Frontal cortex (tissue), 4 donors: Measurements from ENCODE around the gene C14orf93. TPM values are rescaled to one million over a fixed set of nuclear protein-coding genes. Genes with fewer than 3 reads are reported as not detected.
A peak's percentile ranks its signal among the peaks of the same experiment; 100 is the strongest.
"Not testable (repeated sequence)": the region's sequence is repeated elsewhere in the genome, so short reads cannot be mapped to it uniquely, and the experiment has no call there.

ENCODE experiments used
- DNase-seq, 2 donors: peaks; one replicate each; pipeline ENCODE4 v3.0.0; 2012; ENCODE audit warnings: low spot score in 2 of 2
- FAIRE-seq: peaks from 2 replicates; lab custom pipeline; 2012; peaks lifted over from hg19 to GRCh38; lab: Jason Lieb, UNC
- total RNA-seq: library from RNA; depleted of rRNA; stranded (reverse); fragments of >200 nt; gene quantifications from one replicate; pipeline ENCODE4 v1.2.3, GENCODE V29; 2014
- donor health status: control.
- donor health status: control.
- donor health status: control.

The C14orf93 gene
- total RNA-seq, 1 donor from 2014 or later: 4.5 TPM

DNA sequence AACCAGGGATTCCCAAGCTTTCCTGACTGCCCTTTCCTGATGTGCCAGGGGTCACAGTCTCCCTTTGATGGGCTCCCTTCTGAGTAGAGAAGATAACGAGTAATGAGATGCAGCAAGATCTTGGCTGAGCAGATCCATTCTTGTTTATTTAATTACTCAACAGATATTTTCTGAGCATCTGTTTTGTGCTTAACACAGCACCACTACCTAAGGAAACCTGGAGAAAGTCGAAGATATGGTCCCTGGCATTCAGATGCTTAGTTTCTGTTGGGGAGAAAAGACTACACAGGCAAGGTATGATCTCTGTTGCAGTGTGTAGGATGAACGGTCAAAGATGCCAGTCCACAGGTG is 31.5 kb downstream of the C14orf93 start:
- no peak for DNase-seq

DNA sequence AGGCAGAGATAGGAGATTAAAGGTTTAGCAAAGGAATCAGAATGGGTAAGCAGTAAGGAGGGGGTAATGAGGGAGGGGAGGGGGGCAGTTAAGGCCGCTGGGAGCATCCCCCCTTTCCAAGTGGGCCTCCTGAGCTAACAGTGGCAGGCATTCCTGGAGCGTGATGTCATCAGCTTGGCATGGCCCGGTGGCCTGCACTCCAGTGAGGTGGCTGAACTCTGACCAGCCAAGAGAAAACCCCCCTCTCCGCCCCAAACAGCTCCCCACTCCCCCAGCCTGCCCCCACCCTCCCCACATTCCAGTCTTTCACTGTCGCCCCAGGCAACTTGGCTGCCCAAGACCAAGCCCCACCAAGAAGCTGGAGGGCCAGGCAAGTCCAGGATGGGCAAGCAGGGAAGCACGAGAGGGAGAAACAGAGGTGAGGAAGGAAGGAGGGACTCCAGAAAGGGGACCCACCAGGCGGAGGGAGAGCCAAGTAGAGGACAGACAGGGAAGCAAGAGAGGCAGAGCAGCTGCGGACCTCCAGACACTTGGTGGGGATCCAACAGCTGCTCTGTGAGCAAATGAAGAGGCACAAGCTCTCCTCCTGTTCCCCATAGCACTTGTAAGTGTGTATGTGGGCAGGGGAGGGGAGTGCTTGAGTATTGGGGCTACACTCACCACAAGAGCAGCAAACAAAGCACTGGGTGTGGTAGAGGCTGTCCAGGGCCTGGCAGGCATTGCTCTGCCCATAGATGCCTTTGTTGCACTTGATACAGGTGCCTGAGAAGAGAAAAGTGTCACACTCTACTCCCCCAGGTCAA is 32.1 kb downstream of the C14orf93 start:
- DNase-seq (no peak), FAIRE-seq (no peak)

More for the DNA sequence above, 31.5 kb downstream of the C14orf93 start:
- no peak for FAIRE-seq

DNA sequence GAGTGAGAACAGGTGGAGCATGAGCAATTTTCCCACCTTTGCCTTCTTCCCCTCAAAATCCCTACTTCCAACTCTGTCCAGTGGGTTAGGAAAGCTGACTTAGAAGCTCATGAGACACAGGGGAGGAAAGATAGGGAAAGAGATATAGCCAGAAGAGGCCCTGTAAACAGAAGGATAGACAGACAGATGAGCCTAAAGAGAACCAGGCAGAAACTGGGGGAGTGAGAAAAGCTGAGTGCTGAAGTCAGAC is 32.6 kb downstream of the C14orf93 start:
- DNase-seq (no peak), FAIRE-seq (no peak)

DNA sequence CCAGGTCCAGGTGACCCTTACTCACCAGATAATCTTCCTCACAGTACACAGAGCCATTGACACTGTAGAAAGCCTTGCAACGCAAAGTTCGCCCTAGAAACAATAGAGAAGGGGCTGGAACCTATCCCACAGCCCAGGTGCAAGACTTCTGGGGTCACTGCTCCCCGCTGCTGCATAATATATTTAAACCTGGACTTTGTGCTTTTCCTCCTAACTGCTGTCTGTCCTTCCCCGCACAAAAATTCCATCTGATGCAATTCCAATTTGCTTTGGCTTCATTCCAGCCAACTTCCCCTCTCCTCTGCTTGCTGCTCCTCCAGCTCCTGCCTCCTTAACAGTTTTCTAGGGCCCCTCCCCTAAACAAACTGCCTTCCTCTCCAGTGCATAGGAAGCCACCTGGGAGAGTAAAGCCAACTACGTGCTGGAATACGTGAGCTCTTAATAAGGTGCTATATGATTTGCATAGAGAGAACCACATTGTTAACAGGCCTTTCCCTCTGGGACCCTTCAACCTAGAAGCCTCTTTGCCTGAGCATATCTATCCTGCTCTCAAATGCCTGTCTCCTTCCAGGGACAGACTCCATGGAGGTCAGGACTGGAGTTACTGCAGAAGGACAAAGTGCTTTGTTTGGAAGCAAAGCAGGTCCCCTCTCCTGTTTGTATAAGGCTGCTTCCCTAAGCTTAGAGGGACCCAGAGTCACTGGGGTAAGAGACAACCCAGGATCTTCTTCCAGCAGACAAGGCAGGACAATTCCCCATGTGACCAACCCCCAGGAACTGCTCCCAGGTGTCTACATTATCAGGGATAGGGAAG is 33.1 kb downstream of the C14orf93 start:
- FAIRE-seq (no peak), DNase-seq (no peak)

DNA sequence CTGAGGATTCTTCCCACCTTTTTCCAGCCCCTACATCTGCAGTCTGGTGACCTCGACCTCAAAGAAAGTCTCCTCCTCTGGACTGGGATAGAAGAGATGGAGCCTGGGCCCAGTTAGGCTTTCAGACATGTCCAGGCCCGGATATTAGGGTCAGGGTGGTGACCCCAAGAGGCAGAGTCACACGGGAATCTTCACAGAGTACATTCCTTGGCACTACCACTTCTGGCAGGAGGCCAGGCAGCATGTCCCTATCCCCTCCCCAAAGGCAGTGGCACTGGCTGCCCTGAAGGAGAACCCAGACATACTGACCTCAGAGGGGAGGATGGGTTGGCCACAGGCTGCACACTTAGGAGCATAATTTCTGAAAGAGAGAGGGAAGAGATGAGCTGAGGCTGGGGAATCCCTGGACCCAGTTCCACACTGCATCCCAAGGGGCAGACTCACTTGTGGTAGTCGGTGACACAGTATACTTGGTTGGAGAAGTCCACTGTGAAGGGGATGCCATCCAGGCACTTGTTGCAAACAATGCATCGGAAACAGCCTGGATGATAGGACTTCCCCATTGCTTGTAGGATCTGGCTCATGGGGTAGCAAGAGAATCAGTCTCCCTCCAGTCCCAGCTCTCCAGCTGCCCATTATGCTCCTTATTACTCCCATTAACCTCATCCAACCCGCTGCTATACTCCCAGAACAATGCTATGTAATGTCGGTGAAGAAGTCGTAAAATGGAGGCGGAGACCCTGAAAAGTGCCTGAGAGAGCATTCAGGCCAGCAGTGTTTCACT is 35.2 kb downstream of the C14orf93 start:
- DNase-seq (no peak), FAIRE-seq (no peak)

DNA sequence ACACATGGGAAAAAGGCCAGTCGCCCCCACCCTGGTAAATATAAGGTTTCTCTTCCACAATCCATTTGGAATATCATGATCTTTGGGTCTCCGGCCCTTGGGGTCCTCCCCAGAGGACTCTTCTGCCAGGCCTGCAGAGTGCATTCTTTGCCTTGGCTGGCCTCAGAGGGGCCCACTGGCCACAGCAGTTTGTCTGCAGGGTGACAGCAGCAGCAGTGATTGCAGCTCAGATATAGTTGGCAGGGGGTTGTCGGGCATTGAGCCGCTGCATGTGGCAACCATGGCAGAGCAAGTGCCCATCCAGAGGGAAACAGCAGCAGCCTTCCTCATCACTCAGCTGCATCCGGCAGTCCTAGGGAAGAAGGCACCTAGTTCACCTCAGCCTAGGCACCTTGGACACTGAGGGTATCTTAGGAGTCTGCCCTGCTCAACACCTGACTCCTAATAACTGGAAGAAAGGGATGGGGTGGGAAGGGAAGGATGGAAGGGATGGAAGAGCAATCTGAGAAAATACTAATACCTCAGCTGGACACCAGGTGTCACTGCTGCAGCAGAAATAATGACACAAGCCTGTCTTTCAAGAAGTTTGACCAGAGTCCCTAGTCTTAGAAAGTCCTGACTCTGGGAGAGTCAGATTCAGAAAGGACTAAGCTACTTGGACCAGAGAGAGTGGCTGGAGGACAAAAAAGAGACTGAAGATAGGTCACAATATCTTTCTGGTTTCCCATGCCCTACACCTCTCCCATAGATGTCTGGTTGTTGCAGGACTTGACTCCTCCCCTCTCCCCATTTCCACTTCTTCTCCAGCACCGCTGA is 36.5 kb downstream of the C14orf93 start:
- DNase-seq: peak in 1 of 2 donors; percentile 64
- FAIRE-seq: no peak

DNA sequence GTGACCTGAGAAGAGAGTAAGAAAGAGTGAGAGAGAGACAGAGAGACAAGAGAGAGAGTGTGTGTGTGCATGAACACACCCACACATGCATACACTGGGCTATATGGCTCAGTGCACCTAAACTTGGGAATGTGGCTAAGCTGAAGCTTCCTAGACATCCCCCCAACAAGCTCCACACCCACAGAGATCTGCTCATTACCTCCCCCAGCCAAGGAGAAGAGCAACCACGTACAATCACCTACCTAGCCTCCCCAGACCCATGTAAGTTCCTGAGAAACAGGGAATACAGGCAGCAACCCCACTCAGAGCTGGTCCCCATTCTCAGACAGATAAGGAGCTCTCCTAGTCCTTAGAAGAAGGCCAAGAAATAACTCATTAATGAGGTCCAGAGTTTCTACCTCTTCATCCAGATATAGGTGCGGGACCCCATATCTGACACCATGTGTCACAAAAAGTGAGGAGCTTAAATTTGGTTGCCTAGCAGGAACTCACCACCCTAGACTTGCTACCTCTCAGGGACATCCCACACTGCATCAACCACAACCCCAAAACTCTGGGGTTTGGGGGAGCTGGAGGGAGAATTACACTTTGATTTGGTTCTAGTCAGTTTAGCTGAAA is 37.5 kb downstream of the C14orf93 start:
- FAIRE-seq (no peak), DNase-seq (no peak)

DNA sequence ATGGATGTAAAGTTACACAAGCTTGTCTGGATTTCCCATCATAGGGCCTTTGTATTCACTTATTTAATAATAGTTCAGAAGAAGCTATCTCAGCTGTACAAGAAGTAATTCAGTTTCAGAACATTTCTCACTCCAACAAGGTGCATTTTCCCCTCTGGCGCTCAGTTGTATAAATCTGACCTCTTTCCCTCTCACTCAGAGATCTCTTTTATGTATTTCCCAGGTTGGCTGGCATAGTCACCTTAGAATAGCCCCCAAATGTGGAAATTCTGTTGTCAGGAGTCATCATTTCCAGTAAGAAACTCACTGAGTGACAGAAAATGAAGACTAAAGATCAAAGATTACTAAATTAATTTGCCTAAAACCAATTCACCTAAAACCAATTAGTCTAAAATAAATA is 38.8 kb downstream of the C14orf93 start:
- DNase-seq: no peak
- FAIRE-seq: no peak

DNA sequence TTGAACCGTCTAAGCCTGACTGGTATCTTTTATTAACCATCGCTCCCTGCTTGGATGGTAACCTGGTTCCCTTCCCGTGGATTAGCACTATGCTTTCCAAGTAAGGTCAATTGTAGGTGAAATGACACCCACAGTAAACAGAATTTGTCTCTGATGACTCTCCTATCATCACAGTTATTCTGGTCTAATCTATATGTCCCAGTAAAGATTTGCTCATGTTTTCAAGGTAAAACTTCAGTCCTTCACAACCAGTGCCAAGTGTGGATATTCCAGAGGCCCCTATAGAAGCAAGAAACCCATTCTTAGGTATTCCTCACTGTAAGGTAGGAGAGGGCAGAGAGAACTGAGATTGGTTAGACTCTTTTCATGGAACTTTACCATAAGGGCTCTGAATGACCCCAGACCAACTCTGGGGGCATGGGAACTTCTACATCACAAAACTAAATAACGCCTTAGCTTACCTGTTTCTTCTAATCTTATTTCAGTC is 43.1 kb downstream of the C14orf93 start:
- no peak for DNase-seq
- no peak for FAIRE-seq

DNA sequence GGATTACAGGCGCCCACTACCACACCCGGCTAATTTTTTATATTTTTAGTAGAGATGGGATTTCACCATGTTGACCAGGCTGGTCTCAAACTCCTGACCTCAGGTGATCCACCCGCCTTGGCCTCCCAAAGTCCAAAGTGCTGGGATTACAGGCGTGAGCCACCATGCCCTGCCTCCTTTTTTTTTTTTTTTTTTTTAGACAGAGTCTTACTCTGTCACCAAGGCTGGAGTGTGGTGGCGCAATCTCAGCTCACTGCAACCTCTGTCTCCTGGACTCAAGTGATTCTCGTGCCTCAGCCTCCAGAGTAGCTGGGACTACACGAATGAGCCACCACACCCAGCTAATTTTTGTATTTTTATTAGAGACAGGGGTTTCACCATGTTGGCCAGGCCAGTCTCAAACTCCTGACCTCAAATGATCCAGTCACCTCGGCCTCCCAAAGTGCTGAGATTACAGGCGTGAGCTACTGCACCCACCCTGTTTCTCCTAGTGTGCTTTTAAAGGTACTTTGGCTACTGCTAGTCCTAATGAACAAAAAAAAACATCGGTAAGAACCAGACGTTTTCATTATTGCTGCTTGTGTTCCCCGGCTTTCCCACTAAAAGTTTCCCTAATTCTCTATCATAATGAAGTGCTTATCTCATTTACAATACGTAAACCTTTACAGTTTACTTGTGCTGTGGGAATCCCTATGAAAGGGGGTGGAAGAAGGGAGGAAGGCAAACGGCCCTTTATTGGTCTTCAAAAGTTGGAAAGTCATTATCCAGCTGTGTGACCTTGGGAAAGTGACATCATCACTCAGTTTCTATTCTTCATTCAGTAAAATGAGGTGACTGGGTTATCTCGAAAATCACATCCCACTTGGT is 43.8 kb downstream of the C14orf93 start:
- not testable (repeated sequence) for FAIRE-seq, DNase-seq

DNA sequence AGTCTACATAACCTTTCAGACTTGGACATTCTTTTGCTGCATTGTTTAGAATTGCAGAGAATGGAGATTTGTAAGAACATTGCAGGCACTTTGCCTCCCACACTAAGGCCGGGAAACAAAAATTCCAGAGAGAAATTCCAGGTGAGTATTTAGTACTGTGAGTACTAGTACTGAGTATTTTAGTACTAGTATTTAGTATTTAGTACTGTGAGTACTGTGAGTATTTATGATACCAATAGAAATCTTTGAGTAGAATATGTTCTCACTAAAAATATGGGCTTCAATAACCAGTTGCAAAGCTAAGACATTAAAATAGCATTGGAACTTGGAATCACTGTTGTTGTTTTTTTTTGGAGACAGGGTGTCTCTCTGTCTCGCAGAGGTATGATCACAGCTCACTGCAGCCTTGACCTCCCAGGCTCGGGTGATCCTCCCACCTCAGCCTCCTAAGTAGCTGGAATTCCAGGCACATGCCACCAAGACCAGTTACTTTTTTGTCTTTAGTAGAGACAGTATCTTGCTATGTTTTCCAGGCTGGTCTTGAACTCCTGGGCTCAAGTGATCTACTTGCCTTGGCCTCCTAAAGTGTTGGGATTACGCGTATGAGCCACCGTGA is 47.8 kb downstream of the C14orf93 start:
- no peak for DNase-seq
- no peak for FAIRE-seq

DNA sequence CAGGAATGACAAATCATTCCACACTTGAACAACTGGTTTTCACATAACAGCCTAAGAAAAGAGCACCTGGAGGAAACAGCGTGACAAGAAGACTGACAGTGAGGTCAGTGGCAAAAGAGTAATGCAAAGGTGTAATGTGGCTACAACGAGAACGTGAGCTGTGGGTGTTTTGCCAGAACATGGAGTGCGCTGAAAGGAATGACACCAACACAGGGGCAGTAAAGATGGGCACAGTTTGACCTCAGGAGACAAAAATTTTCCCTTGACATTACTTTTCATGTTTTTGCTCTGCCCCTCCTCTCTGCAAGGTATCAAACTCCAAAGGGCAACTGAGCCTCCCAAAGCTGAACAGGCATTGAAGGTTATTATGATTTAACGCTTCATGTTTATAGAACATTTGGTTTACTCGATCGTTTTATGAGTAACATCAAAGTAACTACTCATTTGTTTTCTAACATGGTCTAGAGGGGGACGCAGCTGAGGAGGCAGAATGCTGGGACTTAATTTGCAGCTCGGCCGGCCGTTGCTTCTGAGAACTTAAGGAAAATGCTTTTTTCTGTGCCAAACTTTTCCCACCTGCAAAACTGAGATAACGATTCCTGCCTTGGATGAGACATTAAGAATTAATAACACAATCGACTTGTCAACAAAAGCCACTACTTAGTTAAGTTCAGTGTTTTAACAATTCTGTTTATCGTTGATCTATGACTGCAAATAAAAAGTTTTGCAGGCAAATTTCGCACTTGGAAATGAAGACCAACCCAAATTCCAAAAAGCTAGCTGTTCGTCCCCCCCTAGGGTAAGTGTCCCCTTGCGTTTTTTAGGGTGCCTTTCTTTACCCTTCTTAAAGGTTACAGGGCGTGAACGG is 54.0 kb downstream of the C14orf93 start:
- FAIRE-seq (no peak), DNase-seq (no peak)

DNA sequence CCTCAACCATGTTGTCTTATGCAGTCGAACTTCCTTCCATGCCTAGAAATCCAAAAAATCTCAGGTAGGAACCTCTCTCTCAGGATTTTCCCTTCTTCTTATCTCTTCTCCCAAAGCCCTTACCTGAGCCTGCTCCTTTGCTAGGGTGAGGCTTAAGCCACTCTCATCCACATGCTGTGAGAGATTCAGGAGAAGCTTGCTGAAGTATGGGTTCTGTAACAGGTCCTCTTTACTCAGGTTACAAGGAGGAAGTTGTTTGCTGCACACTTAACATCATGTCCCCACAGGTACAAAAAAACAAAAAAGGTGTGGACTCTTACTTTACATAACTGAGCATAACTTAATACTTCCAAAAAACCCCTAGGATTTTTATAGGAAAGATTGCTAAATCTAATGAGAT is 57.5 kb downstream of the C14orf93 start:
- FAIRE-seq (no peak), DNase-seq (no peak)

DNA sequence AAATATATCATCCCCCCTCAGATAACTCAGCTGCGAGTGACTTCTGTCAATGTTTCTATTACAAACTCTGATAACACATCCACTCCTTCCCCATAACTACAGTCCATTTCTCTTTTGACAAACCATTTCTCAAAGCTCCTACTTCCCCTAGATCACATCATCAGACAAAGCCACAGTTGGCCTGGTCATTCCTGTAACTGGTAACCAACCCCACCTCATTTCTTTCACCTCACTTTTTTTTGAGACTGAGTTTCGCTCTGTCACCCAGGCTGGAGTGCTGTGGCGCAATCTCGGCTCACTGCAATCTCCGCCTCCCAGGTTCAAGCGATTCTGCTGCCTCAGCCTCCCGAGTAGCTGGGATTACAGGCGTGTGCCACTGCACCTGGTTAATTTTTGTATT is 58.1 kb downstream of the C14orf93 start:
- FAIRE-seq, DNase-seq: not testable (repeated sequence)

DNA sequence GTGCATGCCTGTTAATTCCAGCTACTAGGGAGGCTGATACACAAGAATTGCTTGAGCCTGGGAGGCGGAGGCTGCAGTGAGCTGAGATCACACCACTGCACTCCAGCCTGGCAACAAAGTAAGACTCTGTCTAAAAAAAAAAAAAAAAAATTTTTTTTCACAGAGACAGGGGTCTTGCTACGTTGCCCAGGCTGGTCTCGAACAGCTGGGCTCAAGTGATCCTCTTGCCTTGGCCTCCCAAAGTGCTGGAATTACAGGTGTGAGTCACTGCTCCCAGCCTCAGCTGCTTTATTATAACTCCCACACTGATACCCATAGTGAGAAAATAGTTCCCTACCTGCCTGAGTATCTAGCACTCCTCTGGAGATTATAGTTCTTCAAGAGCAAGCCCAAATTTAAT is 64.3 kb downstream of the C14orf93 start:
- DNase-seq (no peak), FAIRE-seq (no peak)

DNA sequence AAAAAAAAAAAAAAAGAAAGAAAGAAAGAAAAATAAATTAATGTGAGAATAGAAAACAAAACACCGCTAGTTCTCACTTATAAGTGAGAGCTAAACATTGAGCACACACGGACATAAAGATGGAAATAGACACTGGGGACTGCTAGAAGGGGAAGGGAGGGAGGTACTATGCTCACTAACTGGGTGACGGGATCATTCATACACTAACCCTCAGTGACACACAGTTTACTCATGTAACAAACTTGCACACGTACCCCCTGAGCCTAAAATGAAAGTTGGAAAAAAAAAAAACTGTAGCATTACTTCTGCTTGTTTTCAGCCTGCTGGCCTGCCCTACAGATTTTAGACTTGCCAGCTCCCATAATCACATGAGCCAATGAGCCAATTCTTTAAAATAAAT is 70.3 kb downstream of the C14orf93 start:
- FAIRE-seq (no peak), DNase-seq (no peak)
